Activated gamma-delta T cell (primary cell): Measurements from ENCODE around the gene FCN3.

Experiments used
- DNase-seq: peaks from one replicate; lab custom pipeline; 2025; lab: John Stamatoyannopoulos, UW

Gene FCN3

DNA sequence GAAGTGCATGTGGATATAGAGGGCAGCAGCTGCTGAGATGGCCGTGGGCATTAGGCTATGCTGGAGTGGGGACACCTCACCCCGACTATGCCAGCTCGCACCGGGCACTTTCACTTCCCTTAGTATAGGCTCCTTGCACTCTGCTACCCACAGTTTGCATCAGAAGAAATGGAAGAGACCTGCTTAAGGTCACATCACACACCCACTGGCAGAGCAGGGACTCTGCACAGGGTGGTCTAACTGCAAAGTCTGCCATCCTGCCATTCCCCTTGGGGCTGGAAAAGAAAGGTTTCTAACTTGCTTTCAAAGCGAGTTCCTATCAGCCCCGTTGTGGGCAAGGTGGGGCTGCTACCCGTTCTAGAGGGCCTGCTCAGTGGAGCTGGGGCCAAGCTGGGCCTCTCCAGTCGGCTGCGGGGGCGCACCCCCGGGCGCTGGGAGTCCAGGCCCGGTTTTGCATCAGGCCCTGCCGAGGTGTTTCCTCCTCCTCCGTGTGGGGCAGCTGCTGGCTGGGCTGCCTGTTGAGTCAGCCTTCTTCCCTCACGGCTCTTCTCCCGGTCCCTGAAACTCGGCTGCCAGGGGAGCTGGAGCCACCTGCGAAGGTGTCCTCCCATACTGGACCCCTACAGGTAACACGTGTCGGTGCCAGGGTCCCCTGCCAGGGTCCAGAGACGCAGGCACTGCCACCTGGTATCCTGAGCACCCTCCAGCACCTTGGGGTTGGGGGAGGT, 32.9 kb downstream of the FCN3 start, which contains the start of gene SYTL1:
Gene SYTL1 (plus strand): TSS at position 498 of the 728 bp plus-strand sequence. CDS start 3,313 bp downstream, outside the sequence.
- DNase-seq = peak; percentile 61

- DNase-seq = no peak
Observed at GRCh38 chr1:27339213-27339612, 35.4 kb downstream of the FCN3 start.

GRCh38 chr1:27338751-27339150, 35.9 kb downstream of the FCN3 start:
- no peak for DNase-seq

- no peak for DNase-seq
Observed at GRCh38 chr1:27336756-27337155, 37.9 kb downstream of the FCN3 start.

GRCh38 chr1:27335506-27336422, 38.9 kb downstream of the FCN3 start:
- no peak for DNase-seq

DNA sequence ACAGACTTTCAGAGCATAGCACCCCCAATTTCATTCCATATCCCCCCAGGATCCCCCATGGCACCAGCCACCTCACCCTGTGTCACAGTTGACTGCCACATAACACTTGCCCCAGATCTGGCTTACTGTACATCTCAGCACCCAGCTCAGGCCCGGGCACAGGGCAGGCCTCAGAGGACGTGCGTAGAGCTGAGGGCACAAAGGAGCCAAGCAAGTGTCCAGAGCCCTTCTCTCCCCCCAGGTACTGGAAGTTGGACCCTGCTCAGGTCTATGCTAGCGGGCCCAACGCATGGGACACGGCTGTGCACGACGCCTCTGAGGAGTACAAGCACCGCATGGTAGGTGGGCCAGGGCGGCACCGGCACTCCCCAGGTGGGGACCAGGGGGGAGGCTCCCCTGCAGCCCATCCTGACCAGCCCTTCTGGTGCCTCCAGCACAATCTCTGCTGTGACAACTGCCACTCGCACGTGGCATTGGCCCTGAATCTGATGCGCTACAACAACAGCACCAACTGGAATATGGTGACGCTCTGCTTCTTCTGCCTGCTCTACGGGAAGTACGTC, 40.8 kb downstream of the FCN3 start:
- DNase-seq = no peak

GRCh38 chr1:27332536-27333281, 41.9 kb downstream of the FCN3 start:
- DNase-seq = no peak

DNA sequence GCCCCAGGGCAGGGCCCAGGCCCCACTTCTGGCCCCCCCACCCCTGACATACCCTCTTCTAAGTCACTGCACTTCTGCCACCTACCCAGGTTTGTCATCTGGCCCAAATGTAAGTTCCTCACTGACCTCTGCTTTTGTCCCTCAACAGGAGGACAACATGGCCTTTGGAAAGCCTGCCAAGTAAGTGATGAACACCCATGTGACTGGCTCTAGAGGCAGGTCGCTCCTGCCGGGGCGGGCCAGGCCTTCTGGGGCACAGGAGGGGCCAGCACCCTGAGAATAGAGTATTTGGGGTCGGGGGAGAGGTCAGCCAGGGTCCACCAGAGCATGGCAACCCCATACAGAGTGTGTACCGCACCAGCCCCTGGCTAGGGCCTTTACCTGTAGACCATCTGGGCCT, 42.7 kb downstream of the FCN3 start:
- DNase-seq = no peak

DNA sequence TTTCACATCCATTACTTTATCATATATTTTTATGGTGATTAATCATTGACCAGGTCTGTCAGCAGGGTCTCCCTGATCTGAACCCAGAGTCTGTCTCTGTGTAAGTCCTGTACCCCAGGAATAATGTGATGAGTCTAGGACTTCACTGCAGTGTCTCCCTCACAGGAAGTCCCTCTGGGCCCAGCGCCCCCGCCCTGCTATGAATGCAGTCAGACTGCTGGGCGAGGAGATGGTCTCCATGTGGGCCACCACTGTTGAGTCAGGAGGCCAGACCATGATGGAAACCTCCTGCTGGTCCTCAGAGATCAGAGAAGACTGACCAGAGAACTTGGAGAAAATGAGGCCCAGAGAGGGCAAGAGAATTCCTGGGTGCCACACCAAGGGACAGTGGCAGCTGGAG, 43.2 kb downstream of the FCN3 start:
- DNase-seq = no peak

DNA sequence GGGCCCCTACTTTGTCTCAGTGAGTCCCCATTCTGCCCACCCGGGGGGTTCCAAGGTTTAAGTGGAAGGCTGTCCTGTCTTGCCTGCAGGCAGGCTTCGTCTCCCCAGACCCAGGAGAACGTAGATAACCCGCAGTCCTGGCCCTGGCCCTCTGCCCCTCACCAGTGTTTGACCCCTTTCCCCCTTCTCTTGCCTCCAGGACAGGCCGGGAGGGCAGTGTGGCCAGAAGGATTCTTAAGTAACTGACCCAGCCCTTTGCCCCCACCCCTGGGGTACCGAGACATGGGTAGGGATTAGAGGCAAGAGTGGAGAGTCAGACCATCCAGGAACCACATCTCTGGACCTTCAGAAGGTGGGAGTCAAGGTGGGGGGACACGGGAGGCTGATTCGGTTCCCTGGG, 43.8 kb downstream of the FCN3 start:
- no peak for DNase-seq

DNA sequence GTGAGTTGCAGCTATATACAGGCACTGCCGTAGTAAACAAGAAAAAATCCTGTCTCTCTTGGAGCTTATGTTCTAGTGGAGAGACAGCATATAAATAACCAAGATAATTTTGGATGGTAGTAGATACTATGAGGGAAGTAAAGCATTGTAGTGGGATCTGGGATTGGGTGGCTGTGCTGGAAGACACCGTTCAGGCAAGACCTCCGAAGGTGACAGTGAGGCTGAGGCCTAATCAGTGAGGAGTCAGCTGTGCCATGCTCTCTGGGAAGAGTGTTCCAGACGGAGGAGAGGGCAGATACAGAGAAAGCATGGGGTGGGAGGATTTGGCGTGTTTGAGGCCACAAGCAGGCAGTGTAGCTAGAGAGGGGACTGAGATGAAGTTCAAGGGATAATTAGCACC, 46.7 kb downstream of the FCN3 start:
- DNase-seq = no peak

DNA sequence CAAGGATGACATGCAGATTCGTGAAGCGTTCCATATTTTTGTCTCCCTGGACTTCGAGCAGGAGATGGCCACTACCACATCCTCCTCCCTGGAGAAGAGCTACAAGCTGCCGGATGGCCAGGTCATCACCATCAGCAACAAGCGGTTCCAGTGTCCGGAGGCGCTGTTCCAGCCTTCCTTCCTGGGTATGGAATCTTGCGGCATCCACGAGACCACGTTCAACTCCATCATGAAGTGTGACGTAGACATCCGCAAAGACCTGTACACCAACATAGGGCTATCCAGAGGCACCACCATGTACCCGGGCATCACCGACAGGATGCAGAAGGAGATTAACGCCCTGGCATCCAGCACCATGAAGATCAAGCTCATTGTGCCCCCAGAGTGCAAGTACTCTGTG, 49.3 kb downstream of the FCN3 start:
- DNase-seq = no peak

DNA sequence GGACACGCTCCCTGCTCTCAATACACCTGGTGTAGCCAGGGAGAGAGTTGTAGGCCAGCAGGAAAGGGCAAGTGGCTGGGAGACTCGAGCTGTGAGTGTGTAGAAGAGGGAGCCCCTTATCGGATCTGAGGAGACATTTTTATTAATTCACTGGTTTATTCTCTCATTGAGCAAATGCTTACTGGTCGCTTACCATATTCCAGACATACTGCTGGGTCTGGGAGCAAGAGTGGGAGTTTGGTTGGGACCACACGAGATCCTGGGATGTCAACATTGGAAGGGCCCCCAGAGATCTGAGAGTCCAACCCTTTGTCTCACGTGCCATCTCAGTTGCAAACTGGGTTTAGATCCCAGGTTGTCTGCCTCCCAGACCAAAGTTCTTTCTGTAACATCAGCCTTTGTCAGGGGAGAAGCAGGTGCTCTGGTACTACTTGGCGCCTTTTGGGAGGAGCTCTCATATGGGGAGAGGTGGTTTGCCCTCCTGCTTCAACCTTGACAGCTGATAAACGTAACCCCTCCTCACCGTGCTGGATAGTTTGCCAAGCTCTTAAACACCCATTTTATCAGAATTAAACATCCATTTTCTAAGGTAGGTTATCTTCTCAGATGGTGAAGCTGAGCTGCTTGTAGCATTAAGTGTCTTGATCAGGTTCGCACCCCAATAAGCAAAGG, 51.9 kb downstream of the FCN3 start:
- DNase-seq = no peak

- peak; percentile 98 for DNase-seq
Observed at GRCh38 chr1:27321813-27322568, 52.6 kb downstream of the FCN3 start, which contains the start of gene TMEM222. TSS of gene TMEM222 (plus strand) at chr1:27322163. CDS start at chr1:27322198, 35 bp downstream.
